Fibroblast of lung (primary cell): ENCODE measurements around the gene POU2AF2. TPM values are rescaled to one million over a fixed set of nuclear protein-coding genes. Genes with fewer than 3 reads are reported as not detected.

ENCODE experiments used
- DNase-seq, 2 donors: peaks; one replicate each; pipeline versions ENCODE4 v3.0.0 to v3.0.0-alpha.2; 2010; ENCODE audit warnings: low read depth in 2 of 2
- H2AFZ ChIP-seq: 2 replicates; pipeline ENCODE4 v1.5.1; 2012; ENCODE audit warnings: low read length, control low read depth, inconsistent platforms
- H3K27ac ChIP-seq: 2 replicates; pipeline ENCODE4 v1.5.1; 2011; ENCODE audit warnings: low read length, control low read depth; ENCODE audit not compliant: insufficient read depth
- H3K27me3 ChIP-seq: 2 replicates; pipeline ENCODE4 v1.5.1; 2011; ENCODE audit warnings: mild to moderate bottlenecking, low read length; ENCODE audit not compliant: control insufficient read depth, insufficient read depth
- H3K36me3 ChIP-seq: 2 replicates; pipeline ENCODE4 v1.5.1; 2011; ENCODE audit warnings: low read length; ENCODE audit not compliant: control insufficient read depth, insufficient read depth
- H3K4me1 ChIP-seq: 2 replicates; pipeline ENCODE4 v1.5.1; 2011; ENCODE audit warnings: low read length; ENCODE audit not compliant: control insufficient read depth, insufficient read depth; ENCODE audit errors: extremely low read depth
- H3K4me2 ChIP-seq: 2 replicates; pipeline ENCODE4 v1.5.1; 2011; ENCODE audit warnings: low read length, control low read depth; ENCODE audit not compliant: insufficient read depth; ENCODE audit errors: extremely low read depth
- H3K4me3 ChIP-seq, 4 experiments: fragments of 200-600 bp in 1 of 4; sonication (generic) in 1 of 4; replicated peaks in 1 of 4; 2 replicates each; pipeline ENCODE4 v1.5.1; 2011 to 2016; ENCODE audit warnings: low read length in 4 of 4, low read depth in 3 of 4, mild to moderate bottlenecking in 3 of 4, control low read depth in 2 of 4, inconsistent platforms in 1 of 4, mixed read lengths in 1 of 4; ENCODE audit not compliant: insufficient read depth in 1 of 4; ENCODE audit errors: control extremely low read depth in 1 of 4
- H3K79me2 ChIP-seq: 2 replicates; pipeline ENCODE4 v1.5.1; 2012; ENCODE audit warnings: mild to moderate bottlenecking, low read length, inconsistent platforms; ENCODE audit not compliant: control insufficient read depth, insufficient read depth
- H3K9ac ChIP-seq: 2 replicates; pipeline ENCODE4 v1.5.1; 2011; ENCODE audit warnings: mild to moderate bottlenecking, low read length, control low read depth; ENCODE audit not compliant: insufficient read depth
- H3K9me3 ChIP-seq: 2 replicates; pipeline ENCODE4 v1.5.1; 2012; ENCODE audit warnings: low read depth, low read length; ENCODE audit not compliant: control insufficient read depth, insufficient read depth
- H4K20me1 ChIP-seq: 2 replicates; pipeline ENCODE4 v1.5.1; 2011; ENCODE audit warnings: low read length; ENCODE audit not compliant: control insufficient read depth, insufficient read depth; ENCODE audit errors: extremely low read depth
- CTCF ChIP-seq, 2 donors: IDR thresholded peaks in 1 of 2; conservative IDR thresholded peaks in 1 of 2; 1 replicate in 1 of 2; 2 replicates in 1 of 2; pipeline ENCODE4 v1.5.1; 2011 to 2012; ENCODE audit warnings: low read length in 2 of 2, control low read depth in 1 of 2, inconsistent platforms in 1 of 2, low read depth in 1 of 2, mild to moderate bottlenecking in 1 of 2
- EZH2 ChIP-seq: IDR thresholded peaks from 2 replicates; pipeline ENCODE4 v1.5.1; 2012; ENCODE audit warnings: low read length, control low read depth, mild to moderate bottlenecking; ENCODE audit errors: missing control alignments
- polyA plus RNA-seq, 2 donors: library from polyadenylated mRNA; depleted of rRNA in 1 of 2; stranded (reverse) in 1 of 2; unstranded in 1 of 2; fragments of >200 nt; gene quantifications; 2 replicates each; pipeline ENCODE4 v1.2.1, GENCODE V29; 2011 to 2012; ENCODE audit warnings: missing spikeins in 1 of 2
- total RNA-seq: library from RNA; depleted of rRNA; stranded (reverse); fragments of >200 nt; gene quantifications from 2 replicates; pipeline ENCODE4 v1.2.1, GENCODE V29; 2014

The POU2AF2 gene
- total and polyA plus RNA-seq, 2 donors (not counting 1 experiment from before 2014, with no cell fraction given) = not detected

- TF ChIP-seq CTCF (conservative IDR thresholded peaks at IDR 0.05 in 1 of 2, IDR thresholded peaks at IDR 0.05 in 1 of 2; ENCODE audit: low read depth in 1 of 2, low read length in 2 of 2) (no peak), EZH2 (no peak)
- no peaks in the 10 kb centered on the region for H3K9me3 ChIP-seq
- no peaks in the 10 kb centered on the region for H3K4me1 ChIP-seq
- no peak overlapping the region for H3K4me3 ChIP-seq
- H3K27ac ChIP-seq = no peak overlapping the region
- no peaks in the 10 kb centered on the region for H3K27me3 ChIP-seq
- H3K9ac ChIP-seq = no peak overlapping the region
- no peak overlapping the region for H2AFZ ChIP-seq
- H3K4me2 ChIP-seq = no peak overlapping the region
- H3K36me3 ChIP-seq = no peaks in the 10 kb centered on the region
- no peaks in the 10 kb centered on the region for H4K20me1 ChIP-seq
- DNase-seq = no peak
- H3K79me2 ChIP-seq = no peaks in the 10 kb centered on the region
These were observed 23.8 kb downstream of the POU2AF2 start for GRCh38 chr11:111269146-111269868.

- no peaks in the 10 kb centered on the region for H4K20me1 ChIP-seq
- H3K4me1 ChIP-seq = no peaks in the 10 kb centered on the region
- H3K9me3 ChIP-seq = no peaks in the 10 kb centered on the region
- H3K79me2 ChIP-seq = no peaks in the 10 kb centered on the region
- TF ChIP-seq EZH2 (no peak), CTCF (conservative IDR thresholded peaks at IDR 0.05 in 1 of 2, IDR thresholded peaks at IDR 0.05 in 1 of 2; ENCODE audit: low read depth in 1 of 2, low read length in 2 of 2) (no peak)
- no peak overlapping the region for H3K4me2 ChIP-seq
- no peaks in the 10 kb centered on the region for H3K27me3 ChIP-seq
- no peak for DNase-seq
- H3K4me3 ChIP-seq = no peak overlapping the region
- no peak overlapping the region for H2AFZ ChIP-seq
- no peaks in the 10 kb centered on the region for H3K36me3 ChIP-seq
- no peak overlapping the region for H3K27ac ChIP-seq
- H3K9ac ChIP-seq = no peak overlapping the region
These were observed 26.9 kb downstream of the POU2AF2 start for GRCh38 chr11:111272420-111272819.

- Histone ChIP-seq H3K27ac (no peak overlapping the region), H3K79me2 (no peaks in the 10 kb centered on the region), H3K4me2 (no peak overlapping the region), H3K9ac (no peak overlapping the region), H3K9me3 (no peaks in the 10 kb centered on the region), H3K27me3 (no peaks in the 10 kb centered on the region), H3K4me3 (no peak overlapping the region), H3K4me1 (no peaks in the 10 kb centered on the region), H4K20me1 (no peaks in the 10 kb centered on the region), H3K36me3 (no peaks in the 10 kb centered on the region), H2AFZ (no peak overlapping the region)
- TF ChIP-seq CTCF (conservative IDR thresholded peaks at IDR 0.05 in 1 of 2, IDR thresholded peaks at IDR 0.05 in 1 of 2; ENCODE audit: low read depth in 1 of 2, low read length in 2 of 2) = no peak
- no peak for TF ChIP-seq EZH2
- DNase-seq = no peak
These were observed 37.1 kb downstream of the POU2AF2 start for GRCh38 chr11:111282562-111283075.
